IMR-90 (cell line): ENCODE results near the gene XPO6.

Experiments used
- CEBPB ChIP-seq: IDR thresholded peaks from 2 replicates; pipeline ENCODE4 v1.6.1; 2012; ENCODE audit warnings: low read depth, low read length, improper control_type of control experiment
- ELK1 ChIP-seq: fragments of 150-350 bp; IDR thresholded peaks from 2 replicates; pipeline ENCODE4 v1.6.1; 2016; ENCODE audit warnings: low read depth, mild to moderate bottlenecking, low read length, moderate library complexity, borderline replicate concordance
- FOS ChIP-seq: fragments of 150-350 bp; IDR thresholded peaks from 2 replicates; pipeline ENCODE4 v1.6.1; 2016; ENCODE audit warnings: low read depth, low read length
- MAFK ChIP-seq: IDR thresholded peaks from 2 replicates; pipeline ENCODE4 v1.6.1; 2012; ENCODE audit warnings: low read depth, low read length, improper control_type of control experiment
- NFE2L2 ChIP-seq: fragments of 150-350 bp; IDR thresholded peaks from 2 replicates; pipeline ENCODE4 v1.6.1; 2016; ENCODE audit warnings: low read depth, mild to moderate bottlenecking, low read length
- POLR2A ChIP-seq: IDR thresholded peaks from 2 replicates; pipeline ENCODE4 v1.6.1; 2012; ENCODE audit warnings: mild to moderate bottlenecking, low read depth, low read length
- RAD21 ChIP-seq: IDR thresholded peaks from 2 replicates; pipeline ENCODE4 v1.6.1; 2012; ENCODE audit warnings: low read length, improper control_type of control experiment
- RFX5 ChIP-seq: IDR thresholded peaks from 2 replicates; pipeline ENCODE4 v1.8.0; 2012; ENCODE audit warnings: low read depth, mild to moderate bottlenecking, low read length, moderate library complexity
- SMC3 ChIP-seq: fragments of 150-350 bp; IDR thresholded peaks from 2 replicates; pipeline ENCODE4 v1.6.1; 2016; ENCODE audit warnings: low read depth, mild to moderate bottlenecking, antibody characterized with exemption, low read length, moderate library complexity
- TF ChIP-seq, protein P1 (sequence below): conservative IDR thresholded peaks from 2 replicates; pipeline ENCODE4 v1.5.1; 2012; ENCODE audit warnings: mild to moderate bottlenecking, low read depth, low read length, improper control_type of control experiment
- TF ChIP-seq, protein P2 (sequence below): fragments of 150-350 bp; IDR thresholded peaks from 2 replicates; pipeline ENCODE4 v1.6.1; 2017; ENCODE audit warnings: mild to moderate bottlenecking, antibody characterized with exemption, low read length, low read depth

DNA sequence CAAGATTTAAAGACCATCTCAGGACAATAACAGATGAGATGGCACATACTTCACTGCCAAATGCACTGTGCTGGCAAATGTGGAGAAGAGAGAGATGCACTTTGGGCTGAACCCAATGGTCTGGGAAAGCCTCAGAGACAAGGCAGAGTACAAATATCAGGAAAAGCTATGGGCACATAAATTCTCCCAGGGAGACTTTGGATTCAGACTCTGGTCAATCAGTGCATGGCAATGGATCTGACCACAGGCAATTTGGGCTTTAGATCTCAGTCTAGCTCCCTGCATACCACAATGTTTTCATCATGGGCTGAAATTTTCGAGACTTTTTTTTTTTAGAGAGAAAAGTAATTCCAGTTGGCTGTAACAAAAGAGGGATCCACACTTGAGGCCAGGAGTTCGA, 20.0 kb upstream of the XPO6 start:
- TF ChIP-seq, protein P1, sequence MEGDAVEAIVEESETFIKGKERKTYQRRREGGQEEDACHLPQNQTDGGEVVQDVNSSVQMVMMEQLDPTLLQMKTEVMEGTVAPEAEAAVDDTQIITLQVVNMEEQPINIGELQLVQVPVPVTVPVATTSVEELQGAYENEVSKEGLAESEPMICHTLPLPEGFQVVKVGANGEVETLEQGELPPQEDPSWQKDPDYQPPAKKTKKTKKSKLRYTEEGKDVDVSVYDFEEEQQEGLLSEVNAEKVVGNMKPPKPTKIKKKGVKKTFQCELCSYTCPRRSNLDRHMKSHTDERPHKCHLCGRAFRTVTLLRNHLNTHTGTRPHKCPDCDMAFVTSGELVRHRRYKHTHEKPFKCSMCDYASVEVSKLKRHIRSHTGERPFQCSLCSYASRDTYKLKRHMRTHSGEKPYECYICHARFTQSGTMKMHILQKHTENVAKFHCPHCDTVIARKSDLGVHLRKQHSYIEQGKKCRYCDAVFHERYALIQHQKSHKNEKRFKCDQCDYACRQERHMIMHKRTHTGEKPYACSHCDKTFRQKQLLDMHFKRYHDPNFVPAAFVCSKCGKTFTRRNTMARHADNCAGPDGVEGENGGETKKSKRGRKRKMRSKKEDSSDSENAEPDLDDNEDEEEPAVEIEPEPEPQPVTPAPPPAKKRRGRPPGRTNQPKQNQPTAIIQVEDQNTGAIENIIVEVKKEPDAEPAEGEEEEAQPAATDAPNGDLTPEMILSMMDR, result no peak
- no peak for TF ChIP-seq RAD21
- no peak for TF ChIP-seq RFX5
- TF ChIP-seq SMC3, result no peak
- no peak for TF ChIP-seq FOS
- no peak for TF ChIP-seq POLR2A
- TF ChIP-seq CEBPB, result no peak
- TF ChIP-seq, protein P2, sequence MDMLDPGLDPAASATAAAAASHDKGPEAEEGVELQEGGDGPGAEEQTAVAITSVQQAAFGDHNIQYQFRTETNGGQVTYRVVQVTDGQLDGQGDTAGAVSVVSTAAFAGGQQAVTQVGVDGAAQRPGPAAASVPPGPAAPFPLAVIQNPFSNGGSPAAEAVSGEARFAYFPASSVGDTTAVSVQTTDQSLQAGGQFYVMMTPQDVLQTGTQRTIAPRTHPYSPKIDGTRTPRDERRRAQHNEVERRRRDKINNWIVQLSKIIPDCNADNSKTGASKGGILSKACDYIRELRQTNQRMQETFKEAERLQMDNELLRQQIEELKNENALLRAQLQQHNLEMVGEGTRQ, result no peak
- TF ChIP-seq MAFK, result no peak
- TF ChIP-seq NFE2L2, result no peak
- TF ChIP-seq ELK1, result no peak
